Measurements from ENCODE around the gene VSTM2L. TPM values are rescaled to one million over a fixed set of nuclear protein-coding genes. Genes with fewer than 3 reads are reported as not detected.

VSTM2L gene
- total and polyA plus RNA-seq, 2 of the 13 experiments (the other 11 are each of a cell fraction or from before 2014, with no cell fraction given) = not detected

GRCh38 chr20:37925265-37926165 lies 22.6 kb downstream of the VSTM2L start (continued):
- TF ChIP-seq ZNF318 (CRISPR knock-in tag; IDR thresholded peaks at IDR 0.05) (no peak), ETS1 (CRISPR knock-in tag; IDR thresholded peaks at IDR 0.05) (no peak), AHR (CRISPR knock-in tag; IDR thresholded peaks at IDR 0.05) (no peak), SALL1 (CRISPR knock-in tag; IDR thresholded peaks at IDR 0.05) (0 out of 2 replicates have a peak, but pooled peaks have one; percentile 20), CHCHD3 (CRISPR knock-in tag; IDR thresholded peaks at IDR 0.05) (0 out of 2 replicates have a peak, but pooled peaks have one; percentile 45), ZNF274 (CRISPR knock-in tag; IDR thresholded peaks at IDR 0.05) (0 out of 2 replicates have a peak, but pooled peaks have one; percentile 32), MYC (CRISPR knock-in tag; IDR thresholded peaks at IDR 0.05; ENCODE audit: borderline replicate concordance) (no peak), FOXA3 (CRISPR knock-in tag; IDR thresholded peaks at IDR 0.05) (no peak), SIX4 (CRISPR knock-in tag; IDR thresholded peaks at IDR 0.05) (no peak), CENPX (CRISPR knock-in tag; IDR thresholded peaks at IDR 0.05) (no peak), JUND (CRISPR knock-in tag; IDR thresholded peaks at IDR 0.05) (0 out of 2 replicates have a peak, but pooled peaks have one; percentile 18), ZMYM3 (CRISPR knock-in tag; IDR thresholded peaks at IDR 0.05) (peak; percentile 92), KDM5B (CRISPR knock-in tag; IDR thresholded peaks at IDR 0.05; ENCODE audit: borderline replicate concordance) (peak; percentile 73; the same call in 1 of the 2 replicates), ZBTB3 (CRISPR knock-in tag; IDR thresholded peaks at IDR 0.05; ENCODE audit: borderline replicate concordance, low read depth) (no peak), ADNP (CRISPR knock-in tag; IDR thresholded peaks at IDR 0.05) (peak; percentile 56; the same call in 1 of the 2 replicates), CEBPG (CRISPR knock-in tag; IDR thresholded peaks at IDR 0.05) (peak; percentile 59), NFIB (CRISPR knock-in tag; IDR thresholded peaks at IDR 0.05; ENCODE audit: borderline replicate concordance) (peak; percentile 24; the same call in 1 of the 2 replicates), ZNF431 (CRISPR knock-in tag; IDR thresholded peaks at IDR 0.05; ENCODE audit: borderline replicate concordance, low read depth) (no peak), MAFK (conservative IDR thresholded peaks at IDR 0.05 in 1 of 2, IDR thresholded peaks at IDR 0.05 in 1 of 2; ENCODE audit: low read length in 2 of 2) (no peak), ZNF761 (CRISPR knock-in tag; conservative IDR thresholded peaks at IDR 0.05) (no peak)

Data from HepG2 (cell line).